CD4-positive, alpha-beta T cell treated with Interleukin-10 for 1 hour (primary cell): ENCODE measurements around the gene ITGA5.

ENCODE experiments used
- DNase-seq: peaks from one replicate; pipeline ENCODE4 v3.0.0-alpha.2; 2020

ITGA5 gene

DNA sequence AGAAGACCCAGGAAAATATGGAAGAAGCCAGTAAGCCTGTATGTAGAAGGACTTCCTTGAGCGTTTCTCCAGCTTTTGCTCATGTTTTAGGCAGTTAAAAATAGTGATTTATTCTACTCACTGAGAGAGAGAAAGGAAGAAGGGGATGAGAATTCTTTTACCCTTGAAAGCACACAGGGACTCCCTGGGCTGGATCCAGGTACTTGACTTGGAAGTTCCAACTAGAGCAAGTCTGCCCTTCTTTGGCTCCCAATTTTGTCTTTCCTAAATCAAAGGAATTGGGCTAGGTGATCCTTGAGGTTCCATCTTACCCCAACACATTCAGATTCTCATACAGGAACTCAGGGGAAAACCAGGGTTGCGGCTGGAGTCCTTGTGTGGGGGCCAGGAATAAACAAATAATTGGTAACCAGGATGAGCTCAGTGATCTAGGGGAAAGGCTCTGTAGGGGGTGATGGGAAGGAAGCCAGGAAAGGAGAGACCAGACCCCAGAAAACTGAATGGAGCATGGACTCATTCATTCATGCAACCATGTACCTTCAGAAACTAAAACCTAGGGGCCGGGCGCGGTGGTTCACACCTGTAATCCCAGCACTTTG, 11.5 kb upstream of the ITGA5 start:
- no peak for DNase-seq

DNA sequence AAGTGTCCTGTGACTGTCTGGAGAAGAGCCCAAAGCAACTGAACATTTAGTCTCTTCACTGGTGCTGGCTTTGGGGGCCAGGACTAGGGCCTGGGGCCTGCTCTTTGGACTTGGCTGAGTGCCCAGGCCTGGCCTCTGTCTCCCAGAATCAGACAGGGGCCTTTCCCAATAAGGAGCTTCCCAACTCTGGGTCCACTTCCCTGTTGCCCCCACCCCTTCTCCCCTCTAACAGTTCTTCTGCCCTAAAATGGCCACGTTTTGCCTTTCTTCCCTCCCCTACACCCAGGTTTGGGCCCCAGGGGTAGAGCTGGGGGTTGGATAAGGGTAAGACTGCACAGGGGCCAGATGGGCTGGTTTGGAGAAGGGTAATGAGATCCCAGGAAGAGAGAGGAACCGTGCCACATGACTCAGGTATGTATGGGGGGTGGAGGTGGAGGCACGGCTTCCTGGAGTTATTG, 10.0 kb upstream of the ITGA5 start:
- DNase-seq, result no peak

GRCh38 chr12:54428050-54429013, 9.3 kb upstream of the ITGA5 start:
- DNase-seq, result no peak

DNA sequence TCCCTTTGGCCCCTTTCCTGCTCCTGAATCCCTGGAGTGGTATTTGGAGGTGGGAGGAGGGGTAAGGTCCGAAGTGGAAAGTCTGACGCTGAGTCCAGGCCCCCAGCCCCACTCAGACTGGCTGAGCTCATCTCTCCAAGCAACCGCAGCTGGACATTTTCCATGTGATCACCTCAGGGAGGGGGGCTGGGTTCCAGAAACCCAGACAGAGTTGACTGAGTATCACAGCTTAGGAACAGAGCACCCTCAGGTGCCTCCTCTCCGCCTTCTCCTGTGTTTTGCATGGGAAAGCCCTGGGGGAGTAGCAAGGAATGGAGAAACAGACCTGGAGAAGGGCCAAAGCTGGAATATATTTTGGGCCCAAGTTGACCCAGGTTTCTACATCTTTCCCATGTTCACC, 8.0 kb upstream of the ITGA5 start:
- DNase-seq, result no peak

DNA sequence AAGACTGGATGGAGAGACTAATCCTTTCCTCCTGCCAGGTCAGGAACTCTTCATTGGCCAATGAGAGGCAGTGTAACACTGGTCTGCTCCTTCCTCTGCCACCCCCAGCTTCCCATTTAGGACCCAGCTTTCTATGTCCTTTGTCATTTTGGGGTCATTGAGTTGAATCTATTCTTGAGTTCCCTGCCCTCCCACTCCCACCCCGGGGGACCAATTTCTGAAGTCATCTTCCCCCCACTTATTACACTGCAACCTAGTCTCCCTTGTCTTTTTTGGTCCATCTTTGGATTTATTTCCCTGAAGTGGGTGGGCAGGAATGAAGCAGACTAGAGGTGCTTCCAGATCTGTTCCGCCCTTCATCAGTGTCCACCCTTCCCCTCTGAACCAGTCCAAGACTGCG, 7.6 kb upstream of the ITGA5 start:
- DNase-seq, result no peak

- DNase-seq, result no peak
These were observed 6.6 kb upstream of the ITGA5 start for GRCh38 chr12:54425702-54426101.

- no peak for DNase-seq
These were observed 5.2 kb upstream of the ITGA5 start for GRCh38 chr12:54424224-54424623.

DNA sequence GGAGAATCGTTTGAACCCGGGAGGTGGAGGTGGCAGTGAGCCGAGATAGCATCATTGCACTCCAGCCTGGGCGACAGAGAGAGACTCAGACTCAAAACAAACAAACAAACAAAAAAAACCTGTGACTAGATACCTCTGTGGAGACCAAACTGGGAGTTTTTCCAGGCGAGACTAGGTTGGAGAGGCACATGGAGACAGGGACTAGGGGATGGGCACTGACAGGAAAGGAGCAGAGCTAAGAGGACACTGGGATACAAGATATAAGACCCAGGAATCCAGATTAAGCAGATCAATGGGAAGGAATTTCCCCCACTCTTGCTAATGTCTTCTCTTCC, 4.7 kb upstream of the ITGA5 start:
- no peak for DNase-seq

DNA sequence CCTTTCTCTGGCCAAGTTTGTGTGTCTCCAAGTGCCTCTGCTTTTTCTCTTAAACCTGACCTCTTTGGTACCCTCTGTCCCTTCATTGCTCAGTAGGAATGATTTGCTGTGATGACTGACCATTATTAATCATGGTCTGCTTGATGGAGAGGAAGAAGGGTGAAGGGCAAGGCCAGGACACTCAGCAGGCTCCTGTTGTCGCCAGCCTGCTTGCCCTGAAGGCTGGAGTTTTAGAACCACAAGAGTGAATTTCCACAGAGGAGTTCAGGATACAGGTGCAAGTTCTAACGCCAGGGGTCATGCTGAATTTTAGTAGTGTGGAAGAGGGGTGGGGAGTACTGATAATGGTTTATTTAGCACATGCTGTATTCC, 2.8 kb upstream of the ITGA5 start:
- no peak for DNase-seq

- no peak for DNase-seq
These were observed 2.3 kb upstream of the ITGA5 start for GRCh38 chr12:54421175-54421878.

DNA sequence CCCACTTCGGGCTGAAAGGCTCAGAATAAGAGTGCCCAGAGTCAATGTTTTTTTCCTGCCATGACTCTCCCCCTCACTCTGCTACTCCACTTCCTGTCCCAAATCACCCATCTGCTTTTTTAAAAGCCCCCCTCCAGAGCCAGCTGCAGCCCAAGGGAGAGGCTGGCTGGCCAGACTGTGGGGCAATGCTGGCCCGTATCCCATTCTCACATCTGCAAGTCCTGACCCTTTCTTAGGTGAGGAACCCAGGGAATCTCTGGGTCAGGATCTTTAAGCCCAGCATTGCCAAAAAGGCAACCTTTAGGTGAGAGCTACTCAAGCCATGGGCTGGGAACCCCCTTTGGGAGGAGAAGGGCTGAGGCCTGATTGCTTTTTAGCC, 1.7 kb upstream of the ITGA5 start:
- no peak for DNase-seq

DNA sequence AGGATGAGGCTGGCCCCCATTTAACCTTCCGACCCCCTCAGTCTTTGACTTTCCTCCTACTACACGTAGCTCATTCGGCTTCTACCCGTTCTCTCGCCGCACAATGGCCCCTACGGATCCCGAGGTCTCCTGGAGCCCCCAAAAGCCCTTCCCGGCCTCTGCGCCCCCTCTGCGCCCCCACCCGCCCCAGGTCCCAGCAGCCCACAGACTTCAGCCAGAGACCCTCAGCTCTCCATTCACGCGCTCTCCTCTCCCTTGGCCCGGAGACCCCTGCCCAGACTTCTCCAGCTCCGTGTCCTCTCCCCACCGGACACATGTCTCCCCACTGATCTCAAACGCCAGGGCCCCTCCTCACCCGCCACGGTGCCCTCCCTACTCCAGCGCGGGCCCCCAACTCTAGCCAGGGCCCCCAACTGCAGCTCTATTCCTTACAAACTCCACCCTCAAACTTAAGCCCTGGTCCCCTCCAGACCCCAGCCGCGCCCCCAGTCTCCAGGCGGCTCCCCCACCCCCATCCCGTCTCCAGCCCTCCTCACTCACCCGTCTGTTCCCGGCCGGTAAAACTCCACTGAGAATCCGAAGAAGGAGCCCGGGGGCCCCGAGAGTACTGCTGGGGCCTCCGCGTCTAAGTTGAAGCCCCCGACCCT, 502 bp downstream of the ITGA5 start:
- DNase-seq, result no peak

- peak; percentile 51 for DNase-seq
These were observed 1.2 kb downstream of the ITGA5 start for GRCh38 chr12:54417712-54418440.

DNA sequence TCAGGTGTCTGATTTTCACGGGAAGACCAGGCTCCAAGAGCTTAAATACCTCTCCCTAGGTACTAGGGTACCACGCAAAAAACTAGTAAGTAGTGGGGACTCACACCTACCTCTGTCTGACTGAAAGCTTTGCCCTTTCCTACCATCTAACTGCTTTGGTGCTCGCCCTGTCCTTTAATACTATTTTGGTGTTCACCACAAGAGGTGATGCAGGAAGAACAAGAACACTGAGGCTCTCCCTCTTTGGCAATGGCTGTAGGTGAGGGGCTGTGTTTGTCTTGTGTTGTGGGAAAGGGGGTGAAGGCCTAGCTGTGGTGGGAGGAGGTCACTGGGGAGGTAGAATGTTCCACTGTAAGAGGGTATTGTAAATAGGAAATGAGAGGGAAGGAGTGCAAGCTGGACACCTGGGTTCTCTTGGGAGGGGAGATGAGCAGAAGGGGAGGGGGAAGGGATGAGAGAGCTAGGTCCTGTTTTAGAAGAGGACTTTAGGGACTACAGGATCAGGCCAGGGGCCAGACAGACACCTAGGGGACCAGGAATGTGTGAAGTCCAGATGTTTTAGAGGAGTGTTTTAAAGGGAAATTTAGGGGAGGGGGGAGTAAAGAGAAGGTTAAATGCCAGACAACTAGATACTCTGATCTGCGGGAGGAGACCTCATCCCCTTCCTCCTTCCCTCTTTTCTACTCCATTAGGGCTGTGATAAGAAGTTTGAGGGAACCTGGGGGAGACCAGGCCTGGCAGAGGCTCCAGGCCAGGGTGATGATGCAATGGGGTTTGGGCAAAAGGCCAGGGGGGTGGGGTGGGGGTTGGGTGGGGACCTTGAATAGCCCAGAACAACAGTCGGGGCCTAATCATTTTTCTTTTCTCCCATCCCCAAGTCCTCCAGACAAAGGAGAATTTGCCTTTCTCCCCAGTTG, 2.1 kb downstream of the ITGA5 start:
- DNase-seq, result no peak

DNA sequence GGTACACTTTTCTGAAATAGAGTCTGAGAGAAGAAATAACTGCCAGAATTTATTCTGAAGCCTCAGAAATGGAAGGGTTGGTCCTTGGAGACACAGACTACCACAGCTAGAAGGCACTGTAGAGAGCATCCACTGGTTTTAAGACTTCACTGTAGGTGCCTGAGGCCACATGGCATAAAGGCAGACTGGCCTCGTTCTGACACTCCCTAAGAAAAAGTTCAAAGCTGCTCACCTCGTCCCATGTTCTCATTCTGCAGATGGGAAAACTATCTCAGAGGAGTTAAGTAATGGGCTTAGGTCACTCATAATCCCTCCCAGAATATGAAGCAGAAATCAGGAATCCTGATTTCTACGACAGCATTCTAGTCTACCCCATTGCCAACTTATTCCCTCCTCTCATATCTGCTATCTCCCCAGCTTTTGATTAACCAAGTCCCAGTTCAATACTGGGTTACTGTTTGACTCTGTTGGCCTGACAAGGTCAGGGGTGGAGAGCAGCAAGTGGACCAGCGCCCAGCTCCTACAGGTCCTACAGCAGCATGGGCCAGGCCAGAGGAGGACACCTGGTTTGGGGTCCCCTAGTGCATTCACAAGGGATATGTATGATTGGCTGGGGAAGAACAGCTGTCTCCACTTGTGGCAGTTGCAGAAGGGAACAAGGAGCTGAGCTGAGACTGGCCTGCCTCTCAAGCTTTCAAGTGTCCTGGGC, 3.7 kb downstream of the ITGA5 start:
- DNase-seq, result no peak

- peak; percentile 88 for DNase-seq
These were observed 5.5 kb downstream of the ITGA5 start for GRCh38 chr12:54413284-54414190.

- DNase-seq, result no peak
These were observed 6.3 kb downstream of the ITGA5 start for GRCh38 chr12:54412786-54413185.

GRCh38 chr12:54412348-54412747, 6.7 kb downstream of the ITGA5 start:
- no peak for DNase-seq

GRCh38 chr12:54411391-54412241, 7.5 kb downstream of the ITGA5 start:
- peak; percentile 69 for DNase-seq
